TTC549 (cell line): ENCODE measurements around the gene CUEDC1.

ENCODE experiments used
- FAIRE-seq: peaks from 2 replicates; lab custom pipeline; 2012; peaks lifted over from hg19 to GRCh38; lab: Jason Lieb, UNC

Gene CUEDC1

DNA sequence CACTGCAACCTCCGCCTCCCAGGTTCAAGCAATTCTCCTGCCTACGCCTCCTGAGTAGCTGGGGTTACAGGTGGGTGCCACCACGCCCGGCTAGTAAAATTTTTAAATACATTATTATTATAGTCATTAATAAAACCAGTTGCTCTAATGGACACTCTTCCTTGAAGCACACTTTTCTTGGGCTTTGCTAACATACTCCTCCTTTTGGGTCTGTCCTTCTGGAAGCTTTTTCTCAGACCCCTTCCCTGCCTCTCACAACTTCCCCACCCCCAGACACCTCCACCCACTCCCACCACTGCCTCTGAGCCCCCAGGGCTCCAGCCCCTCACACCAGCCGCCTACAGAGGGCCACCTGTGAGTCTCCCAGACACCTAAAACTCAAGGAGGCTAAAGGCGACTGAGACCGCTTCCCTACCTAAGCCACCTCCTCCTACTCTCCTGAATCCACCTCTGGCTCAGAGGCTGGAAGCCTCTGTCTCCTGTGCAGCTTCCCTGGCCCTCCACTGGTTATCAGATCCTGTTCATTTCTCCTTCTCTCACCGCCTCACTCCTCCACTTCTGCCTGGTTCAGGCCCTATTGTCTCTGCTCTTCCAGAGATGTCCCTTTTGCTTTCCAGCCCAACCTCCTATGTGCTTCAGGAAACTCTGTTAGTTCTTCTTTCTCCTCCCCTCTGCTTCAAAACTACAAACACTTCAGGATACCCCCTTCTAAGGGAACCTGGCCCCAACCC is 2.1 kb upstream of the CUEDC1 start:
- no peak for FAIRE-seq

DNA sequence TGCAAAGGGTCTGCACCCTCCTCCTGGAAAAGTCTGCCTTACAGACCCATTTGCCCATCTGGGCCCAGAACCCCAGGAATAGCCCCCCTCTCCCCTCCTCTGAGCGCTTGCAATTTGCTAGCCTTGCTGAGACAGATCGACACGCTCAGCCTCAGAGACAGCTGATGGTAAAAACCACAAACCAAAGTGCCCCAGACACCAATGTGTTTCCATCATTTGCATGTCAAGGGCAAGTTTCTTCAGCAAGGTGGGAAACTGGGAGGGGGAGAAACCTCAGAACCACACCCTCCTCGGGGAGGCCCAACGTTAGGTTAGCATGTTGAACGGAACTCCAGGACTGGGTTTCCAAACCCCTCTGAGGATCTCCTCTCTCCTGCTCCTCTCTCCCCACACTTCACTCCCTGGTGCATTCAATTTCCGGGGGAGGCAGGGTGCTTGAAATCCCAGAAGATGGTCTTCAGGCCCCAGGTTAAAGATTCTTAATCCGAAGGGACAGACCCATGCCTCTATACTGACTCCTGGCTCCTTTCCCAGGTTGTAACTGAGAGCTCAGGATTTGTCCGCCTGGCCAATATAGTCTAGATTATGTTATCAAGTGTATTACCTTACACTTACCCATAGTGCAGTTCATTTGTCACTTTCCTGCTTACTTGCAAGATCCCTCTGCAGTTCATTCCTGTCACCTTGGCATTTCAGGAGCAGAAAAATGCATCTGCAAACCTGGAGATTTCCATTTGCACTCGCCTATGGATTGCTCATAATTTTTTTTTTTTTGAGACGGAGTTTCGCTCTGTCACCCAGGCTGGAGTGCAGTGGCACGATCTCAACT is 1.3 kb upstream of the CUEDC1 start:
- no peak for FAIRE-seq

DNA sequence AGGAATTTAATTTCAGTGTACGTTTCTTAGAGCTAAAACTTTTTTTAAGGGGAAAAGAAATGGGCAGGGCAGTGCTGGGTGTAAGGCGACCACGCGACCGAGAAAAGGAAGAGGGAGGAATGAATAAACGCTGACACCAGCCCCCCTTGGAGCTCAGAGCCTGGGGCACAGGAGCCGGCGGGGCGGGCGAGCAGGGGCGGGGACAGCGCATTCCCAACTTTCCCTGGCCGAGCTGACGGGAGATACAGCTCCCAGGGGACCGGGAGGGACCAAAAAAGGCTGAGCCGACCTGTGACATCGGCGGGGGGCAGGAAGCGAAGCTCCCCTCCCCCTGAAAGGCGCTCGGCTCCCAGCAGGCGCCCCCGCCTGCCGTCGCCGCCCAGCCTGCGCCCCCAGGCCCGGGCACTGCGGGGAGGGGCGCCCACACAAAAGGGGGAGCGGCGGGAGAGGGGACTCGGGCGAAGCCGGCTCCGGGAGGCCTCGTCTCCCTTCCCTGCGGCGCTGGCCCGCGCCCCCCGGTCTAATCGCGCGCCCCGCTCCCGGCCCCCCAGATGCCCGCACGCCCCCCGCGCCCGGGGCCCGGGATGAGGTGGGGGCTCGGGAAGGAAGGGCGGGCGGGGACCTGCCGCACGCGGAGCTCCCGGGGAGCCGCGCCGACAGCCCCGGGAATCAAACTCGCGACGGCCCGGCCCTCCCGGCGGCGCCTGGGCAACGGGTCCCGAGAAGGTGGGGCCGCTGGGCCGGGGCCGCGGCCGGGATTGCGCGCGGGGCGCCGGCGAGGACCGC is 622 bp downstream of the CUEDC1 start:
- FAIRE-seq: no peak

GRCh38 chr17:57953705-57954396 is 1.4 kb downstream of the CUEDC1 start:
- FAIRE-seq: no peak

DNA sequence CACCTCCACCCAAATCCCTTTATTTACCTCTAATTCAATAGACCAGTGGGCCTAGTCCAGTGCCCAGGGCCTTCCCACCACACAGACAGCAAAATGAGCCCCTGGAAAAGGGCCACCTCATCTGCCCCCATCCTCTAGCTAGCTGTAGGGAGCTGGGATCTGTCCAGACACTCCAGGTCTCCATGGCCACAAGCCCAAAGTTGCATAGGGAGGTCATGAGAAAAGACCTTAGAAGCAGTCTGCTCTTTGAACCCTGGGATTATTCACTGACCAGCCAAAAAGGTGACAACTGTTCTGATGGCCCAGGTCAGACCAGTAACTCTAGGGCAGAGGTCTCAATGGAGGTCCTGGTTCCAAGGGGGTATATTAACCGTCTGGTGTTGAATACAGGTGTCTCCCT is 2.0 kb downstream of the CUEDC1 start:
- FAIRE-seq: no peak

GRCh38 chr17:57949649-57950048 is 5.6 kb downstream of the CUEDC1 start:
- FAIRE-seq: no peak

DNA sequence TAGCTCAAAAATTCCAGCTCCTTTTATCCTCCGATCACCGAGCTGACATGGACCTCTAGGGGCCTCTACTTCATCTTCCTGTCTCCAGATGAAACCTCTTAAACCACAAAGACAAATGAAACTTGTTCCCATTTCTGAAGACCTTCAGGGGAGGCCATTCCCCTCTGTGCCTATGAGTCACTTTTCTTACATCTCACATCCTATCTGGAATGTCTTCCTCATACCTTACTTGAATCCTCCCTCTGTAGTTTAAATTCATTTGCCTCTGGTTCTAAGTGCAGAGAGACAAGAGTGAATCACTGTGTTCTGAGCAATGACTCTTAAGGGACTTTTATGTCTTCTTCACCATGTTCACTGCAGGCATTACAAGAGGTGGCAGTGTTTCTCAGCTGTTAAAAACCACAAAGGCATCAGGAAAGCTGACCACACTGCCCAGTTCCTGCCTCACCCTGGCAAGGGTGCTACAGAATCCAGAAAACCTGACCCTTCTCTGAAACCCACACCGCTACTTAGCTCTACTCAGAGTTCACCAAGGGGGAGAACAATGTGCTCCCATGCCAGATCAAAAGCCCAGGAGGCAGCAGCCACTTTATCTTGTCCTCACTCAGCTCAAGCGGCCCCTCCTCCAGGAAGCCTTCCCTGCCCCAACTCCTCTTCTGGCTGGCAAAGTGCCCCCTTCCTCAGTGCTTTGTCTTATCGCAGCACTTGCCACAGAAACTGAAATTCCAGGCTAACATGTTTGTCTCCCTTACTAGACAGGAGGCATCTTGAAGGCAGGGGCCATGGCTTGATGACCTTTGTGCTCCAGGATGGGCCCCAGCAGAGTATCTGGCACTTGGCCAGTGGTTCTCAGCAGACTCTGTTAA is 6.4 kb downstream of the CUEDC1 start:
- FAIRE-seq: no peak

- FAIRE-seq: no peak
These were observed 7.0 kb downstream of the CUEDC1 start for GRCh38 chr17:57948169-57948554.

- no peak for FAIRE-seq
These were observed 7.8 kb downstream of the CUEDC1 start for GRCh38 chr17:57947369-57947768.

DNA sequence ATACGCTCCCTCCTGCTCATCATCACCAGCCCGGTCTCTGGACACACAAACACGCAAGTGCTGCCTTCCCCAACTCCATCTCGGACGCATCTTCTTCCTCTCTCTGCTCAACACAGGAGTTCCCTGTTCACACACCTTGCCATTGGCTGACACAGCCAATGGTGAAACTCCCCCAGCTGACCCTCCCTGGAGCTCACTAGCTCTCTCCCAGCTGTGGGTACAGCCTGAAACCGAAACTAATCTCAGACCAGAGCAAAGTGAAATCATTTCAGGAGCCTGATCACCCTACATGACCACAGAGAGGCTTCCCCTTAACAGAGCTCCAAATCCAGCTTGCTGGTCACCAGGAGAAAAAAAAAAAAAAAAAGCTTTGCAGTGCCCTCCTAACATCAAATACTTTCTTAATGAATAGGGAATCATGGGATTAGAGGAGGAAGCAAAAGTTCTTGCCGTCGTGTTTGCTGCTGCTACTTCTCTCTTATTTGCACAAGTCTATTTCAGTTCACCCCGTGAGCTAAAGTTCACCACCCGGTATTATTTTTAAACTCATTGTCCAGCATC is 8.3 kb downstream of the CUEDC1 start:
- no peak for FAIRE-seq

GRCh38 chr17:57945996-57946797 is 9.0 kb downstream of the CUEDC1 start:
- FAIRE-seq: no peak

- FAIRE-seq: no peak
These were observed 10.3 kb downstream of the CUEDC1 start for GRCh38 chr17:57944908-57945307.

GRCh38 chr17:57943645-57944044 is 11.6 kb downstream of the CUEDC1 start:
- FAIRE-seq: no peak

- no peak for FAIRE-seq
These were observed 12.1 kb downstream of the CUEDC1 start for GRCh38 chr17:57943140-57943539.

DNA sequence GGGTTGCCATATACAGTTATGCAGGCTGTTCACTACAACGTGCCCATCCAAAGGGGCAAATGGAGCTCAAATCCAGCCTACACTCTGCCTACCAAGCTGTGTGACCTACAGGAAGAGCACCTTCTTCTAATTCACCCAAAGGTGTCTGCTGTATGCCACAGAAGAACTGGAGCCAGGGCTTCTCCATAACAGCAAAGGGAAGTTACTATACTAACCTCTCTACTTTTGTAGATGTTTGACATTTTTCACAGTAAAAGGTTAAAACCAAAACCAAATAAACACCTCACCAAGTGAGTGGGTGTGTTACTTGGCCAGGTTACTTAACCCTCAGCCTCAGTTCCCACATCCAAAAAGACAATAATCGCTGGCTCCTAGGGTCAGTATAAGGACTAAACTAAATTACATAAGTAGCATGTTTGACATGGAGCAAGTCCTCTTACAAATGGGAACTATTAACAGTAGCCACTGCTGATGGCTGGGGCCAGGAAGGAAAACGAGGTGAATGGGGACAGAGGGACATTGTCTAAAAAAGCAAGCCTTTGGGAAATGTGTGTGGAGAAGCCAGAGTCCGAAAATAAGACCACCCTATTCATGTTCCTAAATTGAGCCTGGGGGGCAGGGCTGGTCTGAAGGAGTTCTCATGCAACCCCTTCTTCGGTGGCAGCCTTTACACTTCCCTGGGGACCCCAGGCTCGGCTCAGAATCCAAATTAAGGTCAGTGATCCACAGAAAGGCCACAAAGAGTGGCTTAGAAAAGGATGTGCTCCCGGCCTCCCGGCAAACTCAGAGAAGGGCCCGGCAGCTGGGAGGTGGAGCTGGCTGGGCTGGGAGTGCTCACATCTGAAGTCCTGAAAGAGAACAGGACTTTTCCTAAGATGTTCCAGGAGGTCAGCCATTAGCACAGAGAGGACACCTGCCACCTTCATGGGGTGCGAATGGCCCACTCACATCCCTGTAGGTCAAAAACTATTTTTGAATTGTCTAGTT is 13.5 kb downstream of the CUEDC1 start:
- no peak for FAIRE-seq

DNA sequence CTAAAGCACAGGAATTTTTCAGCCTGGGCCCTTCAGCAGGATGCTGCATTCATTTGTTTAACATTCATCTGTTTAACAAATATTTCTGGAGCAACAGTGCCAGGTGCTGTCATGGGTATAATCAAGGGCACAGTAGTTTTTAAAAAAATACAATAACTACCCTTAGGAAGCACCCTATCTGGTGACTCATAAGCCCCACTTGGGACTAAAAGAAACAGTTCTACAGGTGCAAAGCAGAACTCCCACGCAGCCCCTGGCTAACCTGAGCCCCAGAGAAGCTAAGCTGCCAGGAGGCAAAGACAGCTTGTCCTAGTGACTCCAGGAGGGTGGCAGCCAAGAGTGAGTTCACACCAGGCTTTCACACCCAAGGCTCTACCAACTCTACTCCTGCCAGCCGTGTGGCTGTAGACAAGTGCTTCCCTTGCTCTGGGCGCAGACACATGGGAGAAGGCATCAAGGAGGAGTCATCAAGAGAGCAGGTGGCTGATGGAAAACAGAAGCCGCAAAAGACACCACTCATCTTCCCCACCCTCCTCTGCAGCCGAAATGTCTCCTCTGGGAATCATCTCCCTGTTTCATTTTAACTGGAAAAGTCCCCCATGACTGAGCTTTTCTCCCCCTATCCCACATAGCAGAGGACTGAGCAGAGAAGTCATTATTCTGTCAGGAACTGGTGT is 14.4 kb downstream of the CUEDC1 start:
- no peak for FAIRE-seq

DNA sequence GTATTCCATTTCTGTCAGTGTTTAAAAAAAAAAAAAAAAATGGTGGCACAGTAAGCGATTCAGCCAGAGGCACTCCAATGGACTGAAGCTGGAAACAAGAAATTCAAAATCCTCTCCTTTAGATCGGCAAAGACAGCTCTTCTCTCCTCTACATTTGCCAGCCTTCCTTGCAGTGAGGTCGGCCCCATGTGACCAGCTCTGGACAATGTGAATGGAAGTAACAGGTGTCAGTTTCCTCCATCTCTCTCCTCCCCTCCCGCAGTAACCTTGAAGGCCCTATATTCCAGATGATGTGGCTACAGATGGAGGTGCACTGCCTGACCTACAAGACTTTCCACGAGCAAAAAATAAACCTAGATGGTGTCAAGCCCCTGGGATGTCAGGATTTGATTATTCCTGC is 15.0 kb downstream of the CUEDC1 start:
- FAIRE-seq: no peak

- FAIRE-seq: no peak
These were observed 15.4 kb downstream of the CUEDC1 start for GRCh38 chr17:57939797-57940196.
